ENCODE results near the gene ARHGAP29. TPM values are rescaled to one million over a fixed set of nuclear protein-coding genes. Genes with fewer than 3 reads are reported as not detected.

ARHGAP29 gene
- total RNA-seq, 1 experiment from 2014 or later: 197 TPM

DNA sequence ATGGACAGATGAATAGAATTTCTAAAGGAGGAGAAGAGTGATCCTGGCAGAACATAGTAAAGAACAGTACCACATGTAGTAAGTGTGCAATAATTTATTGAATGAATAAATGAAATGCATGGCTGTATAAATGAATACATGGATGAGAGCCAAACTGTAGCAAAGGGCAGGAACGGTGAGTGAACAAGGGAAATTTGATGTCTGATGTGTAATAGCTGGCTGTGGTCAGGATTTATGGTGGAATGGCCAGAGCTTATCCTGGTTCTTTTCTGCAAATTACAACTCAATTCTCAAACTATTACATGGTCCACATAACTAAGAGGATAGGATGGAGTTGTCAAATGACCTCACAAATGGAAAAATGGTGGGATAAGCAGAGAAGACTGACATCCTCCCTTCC lies 43.2 kb upstream of the ARHGAP29 start:
- Histone ChIP-seq H3K27me3 (ENCODE audit: control insufficient read depth, insufficient read depth, low read length) (no peaks in the 10 kb centered on the region), H3K4me3 (ENCODE audit: low read depth in 2 of 2, low read length in 2 of 2) (no peak overlapping the region), H3K9me3 (ENCODE audit: control insufficient read depth, insufficient read depth, low read depth, low read length) (no peaks in the 10 kb centered on the region), H3K4me1 (ENCODE audit: control insufficient read depth, insufficient read depth, low read length) (peaks cover 8% of the 10 kb centered on the region), H3K27ac (ENCODE audit: low read length) (no peak overlapping the region), H3K36me3 (ENCODE audit: control insufficient read depth, insufficient read depth, low read length) (no peaks in the 10 kb centered on the region)
- DNase-seq (ENCODE audit: low read depth, low spot score): no peak
- ATAC-seq: no peak
- TF ChIP-seq TCF7L2 (IDR thresholded peaks at IDR 0.05; ENCODE audit: low read depth, low read length) (no peak), POLR2AphosphoS5 (IDR thresholded peaks at IDR 0.05; ENCODE audit: low read depth, low read length) (no peak), SIN3A (IDR thresholded peaks at IDR 0.05; ENCODE audit: borderline replicate concordance, insufficient read depth, low read depth, low read length) (no peak), REST (IDR thresholded peaks at IDR 0.05; ENCODE audit: insufficient read depth in 1 of 2, low read depth in 2 of 2, low read length in 1 of 2) (no peak)
- TF ChIP-seq, protein P1, sequence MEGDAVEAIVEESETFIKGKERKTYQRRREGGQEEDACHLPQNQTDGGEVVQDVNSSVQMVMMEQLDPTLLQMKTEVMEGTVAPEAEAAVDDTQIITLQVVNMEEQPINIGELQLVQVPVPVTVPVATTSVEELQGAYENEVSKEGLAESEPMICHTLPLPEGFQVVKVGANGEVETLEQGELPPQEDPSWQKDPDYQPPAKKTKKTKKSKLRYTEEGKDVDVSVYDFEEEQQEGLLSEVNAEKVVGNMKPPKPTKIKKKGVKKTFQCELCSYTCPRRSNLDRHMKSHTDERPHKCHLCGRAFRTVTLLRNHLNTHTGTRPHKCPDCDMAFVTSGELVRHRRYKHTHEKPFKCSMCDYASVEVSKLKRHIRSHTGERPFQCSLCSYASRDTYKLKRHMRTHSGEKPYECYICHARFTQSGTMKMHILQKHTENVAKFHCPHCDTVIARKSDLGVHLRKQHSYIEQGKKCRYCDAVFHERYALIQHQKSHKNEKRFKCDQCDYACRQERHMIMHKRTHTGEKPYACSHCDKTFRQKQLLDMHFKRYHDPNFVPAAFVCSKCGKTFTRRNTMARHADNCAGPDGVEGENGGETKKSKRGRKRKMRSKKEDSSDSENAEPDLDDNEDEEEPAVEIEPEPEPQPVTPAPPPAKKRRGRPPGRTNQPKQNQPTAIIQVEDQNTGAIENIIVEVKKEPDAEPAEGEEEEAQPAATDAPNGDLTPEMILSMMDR (IDR thresholded peaks at IDR 0.05): no peak
- ChIA-PET POLR2A (no interaction called here), CTCF (no interaction called here)
- BruUV-seq (replicated peaks): no TSS peak
- intact Hi-C loops (cut with micrococcal nuclease; ENCODE audit: unreplicated experiment): no loop called here
- in situ Hi-C loops (cut with HindIII; ENCODE audit: low pct_unique_long_range_greater_than_20kb, low sequenced_read_pairs): no loop called here

GRCh38 chr1:94279462-94279861 lies 42.1 kb upstream of the ARHGAP29 start:
- in situ Hi-C loops (cut with HindIII; ENCODE audit: low pct_unique_long_range_greater_than_20kb, low sequenced_read_pairs) (no loop called here), intact Hi-C loops (cut with micrococcal nuclease; ENCODE audit: unreplicated experiment) (no loop called here)
- no peaks in the 10 kb centered on the region for H3K36me3 ChIP-seq (ENCODE audit: control insufficient read depth, insufficient read depth, low read length)
- POLR2A ChIA-PET: no interaction called here
- CTCF ChIA-PET: no interaction called here
- DNase-seq (ENCODE audit: low read depth, low spot score) (no peak), ATAC-seq (no peak)
- no peak overlapping the region for H3K27ac ChIP-seq (ENCODE audit: low read length)
- no peaks in the 10 kb centered on the region for H3K27me3 ChIP-seq (ENCODE audit: control insufficient read depth, insufficient read depth, low read length)
- no TSS peak for BruUV-seq (replicated peaks)
- TF ChIP-seq SIN3A (IDR thresholded peaks at IDR 0.05; ENCODE audit: borderline replicate concordance, insufficient read depth, low read depth, low read length): no peak
- no peak for TF ChIP-seq TCF7L2 (IDR thresholded peaks at IDR 0.05; ENCODE audit: low read depth, low read length)
- TF ChIP-seq, protein P1 (IDR thresholded peaks at IDR 0.05): no peak
- TF ChIP-seq REST (IDR thresholded peaks at IDR 0.05; ENCODE audit: insufficient read depth in 1 of 2, low read depth in 2 of 2, low read length in 1 of 2): no peak
- no peak for TF ChIP-seq POLR2AphosphoS5 (IDR thresholded peaks at IDR 0.05; ENCODE audit: low read depth, low read length)
- no peak overlapping the region for H3K4me3 ChIP-seq (ENCODE audit: low read depth in 2 of 2, low read length in 2 of 2)
- no peaks in the 10 kb centered on the region for H3K9me3 ChIP-seq (ENCODE audit: control insufficient read depth, insufficient read depth, low read depth, low read length)
- peaks cover 8% of the 10 kb centered on the region; the same call in 1 of the 2 replicates for H3K4me1 ChIP-seq (ENCODE audit: control insufficient read depth, insufficient read depth, low read length)

Data from Panc1 (cell line).